ENCODE data around the gene SUSD6. TPM values are rescaled to one million over a fixed set of nuclear protein-coding genes. Genes with fewer than 3 reads are reported as not detected.

SUSD6 gene
- total and polyA plus RNA-seq, 9 of the 15 experiments (the other 6 are each of a cell fraction or from before 2014, with no cell fraction given), result 2.9 to 20.7 (median 5.6) TPM

DNA sequence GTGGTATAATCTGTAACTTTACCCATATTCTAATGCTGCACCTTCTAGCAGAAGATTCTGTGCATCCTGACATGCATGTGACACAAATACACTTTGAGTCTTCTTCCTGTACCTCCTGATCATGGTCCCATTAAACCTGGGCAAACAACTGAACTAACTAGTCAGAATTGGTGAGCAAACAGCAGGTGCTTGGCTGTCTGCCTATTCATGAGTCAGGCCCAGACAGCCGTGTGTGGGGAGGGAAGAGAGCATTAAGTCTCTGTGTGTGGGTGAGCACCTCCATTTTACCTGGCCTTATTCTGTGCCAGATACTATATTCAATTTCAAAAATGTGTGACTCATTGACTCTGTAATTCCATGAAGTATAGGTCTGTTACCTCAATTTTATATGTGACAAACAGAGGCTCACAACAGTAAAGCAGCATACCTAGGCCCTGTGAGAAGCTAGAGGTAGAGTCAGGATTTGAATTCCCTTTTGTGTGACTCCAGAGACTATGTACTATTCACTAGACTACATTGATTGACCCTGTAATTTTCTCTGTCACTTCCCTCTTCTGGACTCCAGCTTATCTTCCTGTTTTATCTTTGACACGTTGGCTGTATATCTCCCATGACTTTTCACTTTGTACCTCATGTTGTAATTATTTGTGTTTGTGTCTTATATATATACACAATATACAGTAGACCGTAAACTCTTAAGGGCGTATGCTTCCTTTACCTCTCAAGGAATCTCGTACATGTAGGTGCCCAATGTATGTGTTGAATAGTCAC lies 32.2 kb downstream of the SUSD6 start (continued):
- TF ChIP-seq, protein P1, sequence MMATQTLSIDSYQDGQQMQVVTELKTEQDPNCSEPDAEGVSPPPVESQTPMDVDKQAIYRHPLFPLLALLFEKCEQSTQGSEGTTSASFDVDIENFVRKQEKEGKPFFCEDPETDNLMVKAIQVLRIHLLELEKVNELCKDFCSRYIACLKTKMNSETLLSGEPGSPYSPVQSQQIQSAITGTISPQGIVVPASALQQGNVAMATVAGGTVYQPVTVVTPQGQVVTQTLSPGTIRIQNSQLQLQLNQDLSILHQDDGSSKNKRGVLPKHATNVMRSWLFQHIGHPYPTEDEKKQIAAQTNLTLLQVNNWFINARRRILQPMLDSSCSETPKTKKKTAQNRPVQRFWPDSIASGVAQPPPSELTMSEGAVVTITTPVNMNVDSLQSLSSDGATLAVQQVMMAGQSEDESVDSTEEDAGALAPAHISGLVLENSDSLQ (IDR thresholded peaks at IDR 0.05), result peak; percentile 47; the same call in 1 of the 2 replicates
- TF ChIP-seq SMARCA4 (IDR thresholded peaks at IDR 0.05) (no peak), ZNF134 (CRISPR knock-in tag; conservative IDR thresholded peaks at IDR 0.05) (no peak), EGR1 (conservative IDR thresholded peaks at IDR 0.05) (0 out of 2 replicates have a peak, but pooled peaks have one; percentile 25), NFIC (IDR thresholded peaks at IDR 0.05) (peak; percentile 74), ZNF217 (CRISPR knock-in tag; IDR thresholded peaks at IDR 0.05) (no peak), POLR2AphosphoS5 (IDR thresholded peaks at IDR 0.05; ENCODE audit: control insufficient read depth, insufficient read depth, low read depth, low read length) (no peak), NR2C2 (CRISPR knock-in tag; IDR thresholded peaks at IDR 0.05) (no peak), NR2C2 (tag; IDR thresholded peaks at IDR 0.05) (no peak), SP2 (IDR thresholded peaks at IDR 0.05; ENCODE audit: extremely low read depth, low read depth, low read length, poor library complexity, severe bottlenecking) (no peak), ZNF184 (CRISPR knock-in tag; IDR thresholded peaks at IDR 0.05) (no peak), SMARCE1 (IDR thresholded peaks at IDR 0.05) (0 out of 2 replicates have a peak, but pooled peaks have one; percentile 13), SPI1 (IDR thresholded peaks at IDR 0.05; ENCODE audit: borderline replicate concordance, low read depth, low read length) (peak; percentile 50; the same call in 1 of the 2 replicates)
- TF ChIP-seq, protein P2, sequence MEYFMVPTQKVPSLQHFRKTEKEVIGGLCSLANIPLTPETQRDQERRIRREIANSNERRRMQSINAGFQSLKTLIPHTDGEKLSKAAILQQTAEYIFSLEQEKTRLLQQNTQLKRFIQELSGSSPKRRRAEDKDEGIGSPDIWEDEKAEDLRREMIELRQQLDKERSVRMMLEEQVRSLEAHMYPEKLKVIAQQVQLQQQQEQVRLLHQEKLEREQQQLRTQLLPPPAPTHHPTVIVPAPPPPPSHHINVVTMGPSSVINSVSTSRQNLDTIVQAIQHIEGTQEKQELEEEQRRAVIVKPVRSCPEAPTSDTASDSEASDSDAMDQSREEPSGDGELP (CRISPR knock-in tag; IDR thresholded peaks at IDR 0.05; ENCODE audit: borderline replicate concordance), result no peak
- TF ChIP-seq, protein P3, sequence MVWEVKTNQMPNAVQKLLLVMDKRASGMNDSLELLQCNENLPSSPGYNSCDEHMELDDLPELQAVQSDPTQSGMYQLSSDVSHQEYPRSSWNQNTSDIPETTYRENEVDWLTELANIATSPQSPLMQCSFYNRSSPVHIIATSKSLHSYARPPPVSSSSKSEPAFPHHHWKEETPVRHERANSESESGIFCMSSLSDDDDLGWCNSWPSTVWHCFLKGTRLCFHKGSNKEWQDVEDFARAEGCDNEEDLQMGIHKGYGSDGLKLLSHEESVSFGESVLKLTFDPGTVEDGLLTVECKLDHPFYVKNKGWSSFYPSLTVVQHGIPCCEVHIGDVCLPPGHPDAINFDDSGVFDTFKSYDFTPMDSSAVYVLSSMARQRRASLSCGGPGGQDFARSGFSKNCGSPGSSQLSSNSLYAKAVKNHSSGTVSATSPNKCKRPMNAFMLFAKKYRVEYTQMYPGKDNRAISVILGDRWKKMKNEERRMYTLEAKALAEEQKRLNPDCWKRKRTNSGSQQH (CRISPR knock-in tag; IDR thresholded peaks at IDR 0.05), result no peak
- TF ChIP-seq, protein P4, sequence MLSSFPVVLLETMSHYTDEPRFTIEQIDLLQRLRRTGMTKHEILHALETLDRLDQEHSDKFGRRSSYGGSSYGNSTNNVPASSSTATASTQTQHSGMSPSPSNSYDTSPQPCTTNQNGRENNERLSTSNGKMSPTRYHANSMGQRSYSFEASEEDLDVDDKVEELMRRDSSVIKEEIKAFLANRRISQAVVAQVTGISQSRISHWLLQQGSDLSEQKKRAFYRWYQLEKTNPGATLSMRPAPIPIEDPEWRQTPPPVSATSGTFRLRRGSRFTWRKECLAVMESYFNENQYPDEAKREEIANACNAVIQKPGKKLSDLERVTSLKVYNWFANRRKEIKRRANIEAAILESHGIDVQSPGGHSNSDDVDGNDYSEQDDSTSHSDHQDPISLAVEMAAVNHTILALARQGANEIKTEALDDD (IDR thresholded peaks at IDR 0.05), result peak; percentile 97
- TF ChIP-seq, protein P5, sequence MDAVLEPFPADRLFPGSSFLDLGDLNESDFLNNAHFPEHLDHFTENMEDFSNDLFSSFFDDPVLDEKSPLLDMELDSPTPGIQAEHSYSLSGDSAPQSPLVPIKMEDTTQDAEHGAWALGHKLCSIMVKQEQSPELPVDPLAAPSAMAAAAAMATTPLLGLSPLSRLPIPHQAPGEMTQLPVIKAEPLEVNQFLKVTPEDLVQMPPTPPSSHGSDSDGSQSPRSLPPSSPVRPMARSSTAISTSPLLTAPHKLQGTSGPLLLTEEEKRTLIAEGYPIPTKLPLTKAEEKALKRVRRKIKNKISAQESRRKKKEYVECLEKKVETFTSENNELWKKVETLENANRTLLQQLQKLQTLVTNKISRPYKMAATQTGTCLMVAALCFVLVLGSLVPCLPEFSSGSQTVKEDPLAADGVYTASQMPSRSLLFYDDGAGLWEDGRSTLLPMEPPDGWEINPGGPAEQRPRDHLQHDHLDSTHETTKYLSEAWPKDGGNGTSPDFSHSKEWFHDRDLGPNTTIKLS (IDR thresholded peaks at IDR 0.05; ENCODE audit: borderline replicate concordance, low read depth), result peak; percentile 73; the same call in 1 of the 2 replicates
- TF ChIP-seq, protein P6, sequence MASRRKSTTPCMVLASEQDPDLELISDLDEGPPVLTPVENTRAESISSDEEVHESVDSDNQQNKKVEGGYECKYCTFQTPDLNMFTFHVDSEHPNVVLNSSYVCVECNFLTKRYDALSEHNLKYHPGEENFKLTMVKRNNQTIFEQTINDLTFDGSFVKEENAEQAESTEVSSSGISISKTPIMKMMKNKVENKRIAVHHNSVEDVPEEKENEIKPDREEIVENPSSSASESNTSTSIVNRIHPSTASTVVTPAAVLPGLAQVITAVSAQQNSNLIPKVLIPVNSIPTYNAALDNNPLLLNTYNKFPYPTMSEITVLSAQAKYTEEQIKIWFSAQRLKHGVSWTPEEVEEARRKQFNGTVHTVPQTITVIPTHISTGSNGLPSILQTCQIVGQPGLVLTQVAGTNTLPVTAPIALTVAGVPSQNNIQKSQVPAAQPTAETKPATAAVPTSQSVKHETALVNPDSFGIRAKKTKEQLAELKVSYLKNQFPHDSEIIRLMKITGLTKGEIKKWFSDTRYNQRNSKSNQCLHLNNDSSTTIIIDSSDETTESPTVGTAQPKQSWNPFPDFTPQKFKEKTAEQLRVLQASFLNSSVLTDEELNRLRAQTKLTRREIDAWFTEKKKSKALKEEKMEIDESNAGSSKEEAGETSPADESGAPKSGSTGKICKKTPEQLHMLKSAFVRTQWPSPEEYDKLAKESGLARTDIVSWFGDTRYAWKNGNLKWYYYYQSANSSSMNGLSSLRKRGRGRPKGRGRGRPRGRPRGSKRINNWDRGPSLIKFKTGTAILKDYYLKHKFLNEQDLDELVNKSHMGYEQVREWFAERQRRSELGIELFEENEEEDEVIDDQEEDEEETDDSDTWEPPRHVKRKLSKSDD (conservative IDR thresholded peaks at IDR 0.05; ENCODE audit: low read length), result no peak
